ENCODE data around the gene ADARB1. TPM values are rescaled to one million over a fixed set of nuclear protein-coding genes. Genes with fewer than 3 reads are reported as not detected.
A peak's percentile ranks its signal among the peaks of the same experiment; 100 is the strongest.

The ADARB1 gene
- polyA plus RNA-seq, 3 donors = 0.40 to 2.6 (median 1.0) TPM

DNA sequence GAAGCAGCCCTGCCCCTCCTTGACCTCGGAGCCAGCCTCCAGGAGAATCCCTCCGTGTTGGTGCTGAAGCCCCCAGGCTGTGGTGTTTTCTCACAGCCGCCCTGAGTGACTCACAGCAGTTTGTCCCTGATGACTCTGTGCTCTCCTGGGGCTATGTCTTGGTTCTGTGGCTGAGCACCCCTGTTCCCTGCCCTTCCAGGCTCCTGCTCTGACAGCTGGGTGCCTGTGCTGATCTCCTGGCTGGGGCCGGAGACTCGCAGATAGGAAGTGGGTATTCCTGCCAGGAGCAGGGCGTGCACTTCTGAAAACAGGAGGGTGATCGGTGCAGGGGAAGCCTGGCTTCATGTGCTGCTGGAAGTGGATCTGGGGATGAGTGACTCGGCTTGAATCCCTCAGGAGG is 178.8 kb downstream of the ADARB1 start:
- TF ChIP-seq, protein P1, sequence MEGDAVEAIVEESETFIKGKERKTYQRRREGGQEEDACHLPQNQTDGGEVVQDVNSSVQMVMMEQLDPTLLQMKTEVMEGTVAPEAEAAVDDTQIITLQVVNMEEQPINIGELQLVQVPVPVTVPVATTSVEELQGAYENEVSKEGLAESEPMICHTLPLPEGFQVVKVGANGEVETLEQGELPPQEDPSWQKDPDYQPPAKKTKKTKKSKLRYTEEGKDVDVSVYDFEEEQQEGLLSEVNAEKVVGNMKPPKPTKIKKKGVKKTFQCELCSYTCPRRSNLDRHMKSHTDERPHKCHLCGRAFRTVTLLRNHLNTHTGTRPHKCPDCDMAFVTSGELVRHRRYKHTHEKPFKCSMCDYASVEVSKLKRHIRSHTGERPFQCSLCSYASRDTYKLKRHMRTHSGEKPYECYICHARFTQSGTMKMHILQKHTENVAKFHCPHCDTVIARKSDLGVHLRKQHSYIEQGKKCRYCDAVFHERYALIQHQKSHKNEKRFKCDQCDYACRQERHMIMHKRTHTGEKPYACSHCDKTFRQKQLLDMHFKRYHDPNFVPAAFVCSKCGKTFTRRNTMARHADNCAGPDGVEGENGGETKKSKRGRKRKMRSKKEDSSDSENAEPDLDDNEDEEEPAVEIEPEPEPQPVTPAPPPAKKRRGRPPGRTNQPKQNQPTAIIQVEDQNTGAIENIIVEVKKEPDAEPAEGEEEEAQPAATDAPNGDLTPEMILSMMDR (IDR thresholded peaks at IDR 0.05) = no peak
- peaks cover 8 to 21% (median 14%) of the 10 kb centered on the region in 7 donors for H3K9me3 Mint-ChIP-seq
- Histone ChIP-seq H3K9ac (ENCODE audit: insufficient read depth, low read length, poor library complexity, severe bottlenecking) (no peak overlapping the region), H4K20me1 (ENCODE audit: insufficient read depth, low read length) (no peaks in the 10 kb centered on the region), H3K9me3 (replicated peaks in 1 of 2; ENCODE audit: control insufficient read depth in 1 of 2, insufficient read depth in 1 of 2, low read length in 2 of 2) (no peaks in the 10 kb centered on the region), H2AFZ (ENCODE audit: insufficient read depth, low read depth, low read length, poor library complexity, severe bottlenecking) (no peak overlapping the region), H3K36me3 (replicated peaks in 1 of 2; ENCODE audit: control insufficient read depth in 1 of 2, insufficient read depth in 2 of 2, low read length in 2 of 2) (no peaks in the 10 kb centered on the region), H3K4me1 (ENCODE audit: control insufficient read depth in 1 of 2, insufficient read depth in 2 of 2, low read length in 2 of 2) (no peaks in the 10 kb centered on the region), H3K27me3 (ENCODE audit: control insufficient read depth in 2 of 2, insufficient read depth in 2 of 2, low read length in 2 of 2) (peaks cover 0 to 7% of the 10 kb centered on the region in 2 donors), H3K4me2 (replicated peaks; ENCODE audit: extremely low read depth, low read length, poor library complexity, severe bottlenecking) (no peak overlapping the region), H3K79me2 (ENCODE audit: insufficient read depth, low read length) (no peaks in the 10 kb centered on the region), H3K4me3 (replicated peaks in 1 of 3; ENCODE audit: low read depth in 2 of 3, low read length in 3 of 3) (no peak overlapping the region), H3K27ac (ENCODE audit: low read depth in 1 of 2, low read length in 2 of 2) (no peak overlapping the region)
- H3K27ac Mint-ChIP-seq = no peak overlapping the region
- no peak overlapping the region for H3K4me3 Mint-ChIP-seq
- peaks cover 16 to 30% (median 19%) of the 10 kb centered on the region in 3 donors for H3K27me3 Mint-ChIP-seq (ENCODE audit: low read depth in 3 of 3)
- no peaks in the 10 kb centered on the region for H3K36me3 Mint-ChIP-seq
- intact Hi-C loops (cut with micrococcal nuclease) = no loop called here
- no peak for DNase-seq
- WGBS (ENCODE audit: insufficient coverage) = 66% methylated on average over 7 of the region's 8 CpGs
- no peaks in the 10 kb centered on the region for H3K4me1 Mint-ChIP-seq

DNA sequence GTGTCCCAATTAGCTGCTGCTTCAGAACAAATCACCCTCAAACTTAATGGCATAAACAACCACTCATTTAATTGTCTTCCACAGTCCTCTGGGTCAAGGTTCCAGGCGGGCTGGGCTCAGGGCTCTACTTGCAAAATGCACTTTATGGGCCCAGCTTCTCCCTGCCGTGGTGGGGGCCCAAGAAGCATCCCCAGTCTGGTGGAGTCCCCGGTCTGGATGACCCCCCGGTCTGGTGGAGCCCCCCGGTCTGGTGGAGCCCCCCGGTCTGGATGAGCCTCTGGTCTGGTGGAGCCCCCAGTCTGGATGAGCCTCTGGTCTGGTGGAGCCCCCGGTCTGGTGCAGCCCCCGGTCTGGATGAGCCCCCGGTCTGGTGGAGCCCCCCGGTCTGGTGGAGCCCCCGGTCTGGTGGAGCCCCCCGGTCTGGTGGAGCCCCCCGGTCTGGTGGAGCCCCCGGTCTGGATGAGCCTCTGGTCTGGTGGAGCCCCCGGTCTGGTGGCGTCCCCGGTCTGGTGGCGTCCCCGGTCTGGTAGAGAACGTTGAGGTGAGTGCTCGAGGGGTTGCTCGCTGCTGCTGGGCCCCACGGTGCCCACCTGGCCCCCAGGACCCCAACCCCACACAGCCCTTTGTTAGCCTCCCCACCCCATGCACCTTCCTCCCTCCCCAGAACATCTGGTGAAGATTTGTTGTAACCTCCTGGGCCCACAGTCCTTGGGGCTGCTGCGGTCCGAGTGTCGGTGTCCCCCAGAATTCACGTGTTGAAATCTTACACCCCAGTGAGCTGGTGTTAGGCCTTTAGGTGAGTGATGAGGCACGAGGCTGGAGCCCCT is 179.5 kb downstream of the ADARB1 start:
- Histone ChIP-seq H3K36me3 (replicated peaks in 1 of 2; ENCODE audit: control insufficient read depth in 1 of 2, insufficient read depth in 2 of 2, low read length in 2 of 2) (no peaks in the 10 kb centered on the region), H3K4me2 (replicated peaks; ENCODE audit: extremely low read depth, low read length, poor library complexity, severe bottlenecking) (no peak overlapping the region), H3K79me2 (ENCODE audit: insufficient read depth, low read length) (no peaks in the 10 kb centered on the region), H3K9me3 (replicated peaks in 1 of 2; ENCODE audit: control insufficient read depth in 1 of 2, insufficient read depth in 1 of 2, low read length in 2 of 2) (no peaks in the 10 kb centered on the region), H3K27me3 (ENCODE audit: control insufficient read depth in 2 of 2, insufficient read depth in 2 of 2, low read length in 2 of 2) (peaks cover 0 to 7% of the 10 kb centered on the region in 2 donors), H3K4me3 (replicated peaks in 1 of 3; ENCODE audit: low read depth in 2 of 3, low read length in 3 of 3) (no peak overlapping the region), H3K9ac (ENCODE audit: insufficient read depth, low read length, poor library complexity, severe bottlenecking) (no peak overlapping the region), H3K27ac (ENCODE audit: low read depth in 1 of 2, low read length in 2 of 2) (no peak overlapping the region), H3K4me1 (ENCODE audit: control insufficient read depth in 1 of 2, insufficient read depth in 2 of 2, low read length in 2 of 2) (no peaks in the 10 kb centered on the region), H4K20me1 (ENCODE audit: insufficient read depth, low read length) (no peaks in the 10 kb centered on the region), H2AFZ (ENCODE audit: insufficient read depth, low read depth, low read length, poor library complexity, severe bottlenecking) (no peak overlapping the region)
- no peak for DNase-seq
- no peak overlapping the region for H3K27ac Mint-ChIP-seq
- TF ChIP-seq, protein P1 (IDR thresholded peaks at IDR 0.05) = no peak
- H3K4me1 Mint-ChIP-seq = no peaks in the 10 kb centered on the region
- peaks cover 8 to 21% (median 14%) of the 10 kb centered on the region in 7 donors for H3K9me3 Mint-ChIP-seq
- H3K4me3 Mint-ChIP-seq = peak overlapping the region in 1 of 2 donors; percentile 4
- no peaks in the 10 kb centered on the region for H3K36me3 Mint-ChIP-seq
- intact Hi-C loops (cut with micrococcal nuclease) = no loop called here
- 98% methylated on average over 19 of the region's 28 CpGs for WGBS (ENCODE audit: insufficient coverage)
- H3K27me3 Mint-ChIP-seq (ENCODE audit: low read depth in 3 of 3) = peaks cover 12 to 30% (median 17%) of the 10 kb centered on the region in 3 donors

Data from CD14-positive monocyte (primary cell).